Measurements from ENCODE around the gene ERAP2. TPM values are rescaled to one million over a fixed set of nuclear protein-coding genes. Genes with fewer than 3 reads are reported as not detected.

ERAP2 gene
- total RNA-seq, 6 donors from 2014 or later: 19.9 to 24.8 (median 22.1) TPM

- Histone ChIP-seq H3K27ac (no peak overlapping the region), H3K9me3 (no peaks in the 10 kb centered on the region), H3K27me3 (no peaks in the 10 kb centered on the region), H3K4me1 (no peaks in the 10 kb centered on the region), H3K4me3 (no peak overlapping the region), H3K36me3 (peaks cover 0 to 67% (median 14%) of the 10 kb centered on the region in 4 donors)
- WGBS, 2 donors: 90 to 100% methylated on average over 2 of the region's 2 CpGs
- ATAC-seq (ENCODE audit: low FRiP score in 2 of 2) (no peak), DNase-seq (no peak)
- TF ChIP-seq EP300 (IDR thresholded peaks at IDR 0.05) (no peak), CTCF (IDR thresholded peaks at IDR 0.05) (no peak), POLR2AphosphoS5 (IDR thresholded peaks at IDR 0.05) (no peak), POLR2A (IDR thresholded peaks at IDR 0.05) (no peak)
Observed at GRCh38 chr5:96903300-96903699, 27.0 kb downstream of the ERAP2 start.

GRCh38 chr5:96904054-96904931 is 28.0 kb downstream of the ERAP2 start:
- Histone ChIP-seq H3K27ac (no peak overlapping the region), H3K4me3 (no peak overlapping the region), H3K36me3 (peaks cover 0 to 76% (median 17%) of the 10 kb centered on the region in 4 donors), H3K9me3 (no peaks in the 10 kb centered on the region), H3K4me1 (no peaks in the 10 kb centered on the region), H3K27me3 (no peaks in the 10 kb centered on the region)
- TF ChIP-seq EP300 (IDR thresholded peaks at IDR 0.05) (no peak), POLR2A (IDR thresholded peaks at IDR 0.05) (no peak), POLR2AphosphoS5 (IDR thresholded peaks at IDR 0.05) (no peak), CTCF (IDR thresholded peaks at IDR 0.05) (no peak)
- DNase-seq (no peak), ATAC-seq (ENCODE audit: low FRiP score in 2 of 2) (no peak)
- WGBS, 2 donors: 55 to 70% methylated on average over 3 of the region's 3 CpGs

- peaks cover 0 to 73% (median 22%) of the 10 kb centered on the region in 4 donors for H3K36me3 ChIP-seq
- H3K9me3 ChIP-seq: no peaks in the 10 kb centered on the region
- no peak overlapping the region for H3K4me3 ChIP-seq
- no peak for ATAC-seq (ENCODE audit: low FRiP score in 2 of 2)
- no peaks in the 10 kb centered on the region for H3K27me3 ChIP-seq
- WGBS, 2 donors: 72 to 88% methylated on average over 3 of the region's 3 CpGs
- no peak overlapping the region for H3K27ac ChIP-seq
- TF ChIP-seq POLR2A (IDR thresholded peaks at IDR 0.05) (no peak), CTCF (IDR thresholded peaks at IDR 0.05) (no peak), EP300 (IDR thresholded peaks at IDR 0.05) (no peak), POLR2AphosphoS5 (IDR thresholded peaks at IDR 0.05) (no peak)
- DNase-seq: no peak
- H3K4me1 ChIP-seq: no peaks in the 10 kb centered on the region
Observed at GRCh38 chr5:96905864-96906263, 29.6 kb downstream of the ERAP2 start.

- H3K36me3 ChIP-seq: peaks cover 0 to 55% (median 12%) of the 10 kb centered on the region in 4 donors
- H3K4me3 ChIP-seq: no peak overlapping the region
- DNase-seq (no peak), ATAC-seq (ENCODE audit: low FRiP score in 2 of 2) (no peak)
- H3K27ac ChIP-seq: no peak overlapping the region
- H3K4me1 ChIP-seq: no peaks in the 10 kb centered on the region
- no peaks in the 10 kb centered on the region for H3K27me3 ChIP-seq
- TF ChIP-seq CTCF (IDR thresholded peaks at IDR 0.05) (no peak), POLR2A (IDR thresholded peaks at IDR 0.05) (no peak), POLR2AphosphoS5 (IDR thresholded peaks at IDR 0.05) (no peak), EP300 (IDR thresholded peaks at IDR 0.05) (no peak)
- H3K9me3 ChIP-seq: no peaks in the 10 kb centered on the region
- WGBS, 2 donors: 79 to 89% methylated on average over 4 of the region's 4 CpGs
Observed at GRCh38 chr5:96909003-96909402, 32.7 kb downstream of the ERAP2 start.
